Right ventricle myocardium superior (tissue), 1 donor: Measurements from ENCODE around the gene WNK3. TPM values are rescaled to one million over a fixed set of nuclear protein-coding genes. Genes with fewer than 3 reads are reported as not detected.
A peak's percentile ranks its signal among the peaks of the same experiment; 100 is the strongest.

Experiments
- ATAC-seq: fragments of 200-7000 bp; cut with Tn5 transposase; one replicate; pipeline ENCODE4 v1.9.1; 2020; ENCODE audit warnings: mild to moderate bottlenecking; ENCODE audit not compliant: poor library complexity
- DNase-seq: peaks from one replicate; pipeline ENCODE4 v3.0.0-alpha.2; 2020
- intact Hi-C: fragments of 100-400 bp; cut with DNase I; formaldehyde crosslinking; loops from one replicate; pipeline ENCODE4 v1.11.2; 2022
- total RNA-seq: library from RNA; stranded (reverse); fragmentation: NEBNext Ultra II Directional; extraction: Animal tissue kit (Norgen Biotek cat#: 25700); gene quantifications from one replicate; pipeline ENCODE4 v1.2.1, GENCODE V29; 2021
- donor health status: DM: no; HTN: yes; CAD: no; lungs with severe emphysema.

The WNK3 gene
- total RNA-seq, 1 donor from 2014 or later = 0.89 TPM

- DNase-seq = no peak
- intact Hi-C loops = no loop called here
- ATAC-seq = no peak
Observed at GRCh38 chrX:54178100-54178940, 179.5 kb downstream of the WNK3 start.

DNA sequence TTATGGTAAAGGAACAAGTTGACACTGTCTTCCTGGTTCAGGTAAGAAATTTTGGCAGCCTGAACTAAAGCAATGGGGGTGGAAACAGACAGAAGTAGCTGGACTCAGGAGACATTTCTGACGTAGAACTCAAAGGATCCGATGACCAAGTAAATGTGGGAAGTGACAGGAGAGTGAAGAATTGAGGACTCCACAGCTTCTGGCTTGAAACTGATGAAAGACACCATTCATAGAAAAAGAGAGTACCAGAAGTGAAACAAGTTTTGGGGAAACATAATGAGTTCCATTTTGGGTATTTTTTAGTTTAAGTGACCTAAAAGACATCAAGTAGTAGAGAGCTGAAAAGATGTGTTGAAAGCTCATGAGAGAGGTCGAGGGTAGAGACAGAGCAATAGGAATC, 180.5 kb downstream of the WNK3 start:
- no peak for ATAC-seq
- intact Hi-C loops = no loop called here
- DNase-seq = no peak

DNA sequence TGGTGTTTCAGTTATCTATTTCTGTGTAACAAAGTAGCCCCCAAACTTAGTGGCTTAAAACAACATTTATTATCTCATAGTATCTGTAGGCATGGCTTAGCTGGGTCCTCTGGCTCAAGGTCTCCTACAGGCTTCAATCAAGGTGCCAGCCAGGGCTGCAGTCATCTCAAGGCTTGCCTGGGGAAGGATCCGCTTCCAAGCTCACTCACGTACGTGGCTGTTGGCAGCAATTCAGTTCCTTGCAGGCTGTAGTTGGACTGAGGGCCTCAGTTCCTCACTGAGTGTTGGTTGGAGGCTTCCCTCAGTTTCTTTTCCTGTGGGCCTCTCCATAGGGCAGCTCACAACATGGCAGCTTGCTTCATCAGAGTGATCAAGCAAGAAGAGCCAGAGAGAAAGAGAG, 184.1 kb downstream of the WNK3 start:
- no peak for DNase-seq
- intact Hi-C loops = no loop called here
- ATAC-seq = no peak

GRCh38 chrX:54172455-54172854, 185.4 kb downstream of the WNK3 start:
- ATAC-seq = no peak
- intact Hi-C loops = no loop called here

DNA sequence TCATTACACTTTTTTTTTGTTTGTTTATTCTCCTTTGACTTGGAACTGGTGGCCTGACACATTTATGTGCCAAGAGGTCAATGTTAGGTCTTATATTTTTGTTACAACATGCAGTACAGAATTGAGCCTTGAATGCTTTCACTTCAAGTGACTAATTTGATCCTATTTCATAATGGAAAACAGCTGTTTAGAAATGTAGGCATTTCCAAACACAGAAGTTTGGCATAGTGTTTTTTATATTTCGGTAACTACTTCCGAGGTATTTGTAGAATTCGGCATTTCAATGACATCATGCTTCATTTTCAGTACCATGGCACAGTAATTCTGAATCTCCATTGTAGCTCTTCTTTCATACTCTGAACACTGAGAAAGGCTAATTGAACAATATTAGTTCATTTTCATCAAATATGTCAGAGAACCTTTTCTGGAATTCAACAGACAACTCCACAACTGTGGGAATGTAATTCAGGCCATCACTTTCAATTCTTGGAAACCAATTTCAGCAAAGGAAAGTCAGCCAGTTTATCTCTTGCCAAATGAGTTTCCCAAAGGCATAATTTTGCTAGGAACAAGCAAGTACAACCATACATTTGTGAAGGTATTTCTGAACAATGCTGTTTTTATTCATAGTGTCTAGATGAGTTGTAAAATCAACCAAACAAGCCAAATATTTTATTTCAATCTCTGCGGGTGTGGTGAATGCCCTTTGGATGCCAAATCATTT, 186.2 kb downstream of the WNK3 start:
- DNase-seq (no peak), ATAC-seq (peak; percentile 39)
- intact Hi-C loops = no loop called here

More at GRCh38 chrX:54172455-54172854, 185.4 kb downstream of the WNK3 start:
- no peak for DNase-seq

- DNase-seq (no peak), ATAC-seq (no peak)
- intact Hi-C loops = no loop called here
Observed at GRCh38 chrX:54171091-54171490, 186.8 kb downstream of the WNK3 start.

DNA sequence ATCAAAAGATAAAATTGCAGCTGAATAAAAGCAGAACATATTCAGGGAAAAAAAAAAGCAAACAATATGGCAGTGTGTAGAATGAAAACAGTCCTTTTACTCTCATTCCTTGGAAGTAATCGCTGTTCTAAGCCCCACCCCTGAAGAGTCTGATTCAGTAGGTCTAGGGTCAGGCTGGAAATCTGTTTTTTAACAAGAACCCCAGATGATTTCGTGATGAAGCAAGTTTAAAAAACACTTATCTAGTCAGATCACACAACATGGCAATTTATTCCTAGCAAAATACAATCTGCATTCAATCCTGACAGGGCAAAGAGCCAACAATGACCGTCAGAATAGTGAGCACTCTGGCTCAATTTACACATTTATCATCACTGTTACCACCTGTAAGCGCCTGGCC, 190.9 kb downstream of the WNK3 start:
- DNase-seq (no peak), ATAC-seq (no peak)
- intact Hi-C loops = no loop called here

DNA sequence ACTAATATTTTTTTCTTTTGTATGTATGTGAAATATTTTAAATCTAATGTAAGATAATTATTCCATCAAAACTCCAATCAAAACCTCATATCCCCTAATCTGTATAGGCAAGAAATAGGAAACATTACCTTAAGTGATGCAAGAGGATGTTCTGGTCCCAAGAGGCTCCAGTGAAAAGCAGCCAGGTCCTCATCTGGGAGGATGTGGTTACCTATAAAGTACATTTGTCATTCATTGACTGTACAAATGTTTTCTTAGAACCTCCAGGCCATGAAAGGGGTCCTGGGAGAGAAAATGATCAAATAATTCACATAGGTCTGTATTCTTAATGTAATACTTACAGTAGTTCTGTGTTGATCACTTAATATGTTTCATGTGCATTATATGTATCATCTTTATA, 200.3 kb downstream of the WNK3 start:
- intact Hi-C loops = no loop called here
- no peak for DNase-seq
- no peak for ATAC-seq

Other genes starting within 250 kb of the WNK3 start
- 6.1 TPM for gene FAM120C, start 174.8 kb downstream of the WNK3 start, total RNA-seq
- gene TSR2, start 82.4 kb upstream of the WNK3 start, total RNA-seq = 39.1 TPM
- gene FGD1, start 138.2 kb upstream of the WNK3 start, total RNA-seq = 7.5 TPM
- 25.5 TPM for gene GNL3L, start 172.2 kb upstream of the WNK3 start, total RNA-seq